ENCODE measurements around the gene ERICH6B. TPM values are rescaled to one million over a fixed set of nuclear protein-coding genes. Genes with fewer than 3 reads are reported as not detected.

ERICH6B gene
- total and polyA plus RNA-seq, 4 donors = not detected

- no peak overlapping the region for H3K9ac ChIP-seq (ENCODE audit: insufficient read depth in 1 of 2, low read length in 2 of 2)
- no peak overlapping the region for H3K4me3 ChIP-seq
- peaks cover 0 to 3% (median 0%) of the 10 kb centered on the region in 3 donors for H3K27me3 ChIP-seq (ENCODE audit: control insufficient read depth in 3 of 3, insufficient read depth in 3 of 3, low read length in 2 of 3)
- ATAC-seq (ENCODE audit: insufficient read depth, low FRiP score) (no peak), DNase-seq (no peak)
- no peaks in the 10 kb centered on the region for H3K4me1 ChIP-seq (ENCODE audit: control insufficient read depth in 5 of 5, insufficient read depth in 5 of 5, low read length in 5 of 5)
- no peak for TF ChIP-seq CTCF (IDR thresholded peaks at IDR 0.05; ENCODE audit: control extremely low read depth, extremely low read depth)
- H3K27ac ChIP-seq (ENCODE audit: low read depth in 1 of 2, low read length in 1 of 2) = no peak overlapping the region
- 57 to 88% methylated on average over 2 of the region's 2 CpGs for WGBS, 2 donors
- peaks cover 0 to 4% (median 0%) of the 10 kb centered on the region in 4 donors for H3K9me3 ChIP-seq (ENCODE audit: control insufficient read depth in 4 of 4, insufficient read depth in 3 of 4, low read length in 3 of 4)
- H3K36me3 ChIP-seq (ENCODE audit: control insufficient read depth in 4 of 4, insufficient read depth in 4 of 4, low read length in 4 of 4) = no peaks in the 10 kb centered on the region
These were observed 21.3 kb downstream of the ERICH6B start for GRCh38 chr13:45594227-45594626.

- Histone ChIP-seq H3K9me3 (ENCODE audit: control insufficient read depth in 4 of 4, insufficient read depth in 3 of 4, low read length in 3 of 4) (no peaks in the 10 kb centered on the region), H3K36me3 (ENCODE audit: control insufficient read depth in 4 of 4, insufficient read depth in 4 of 4, low read length in 4 of 4) (no peaks in the 10 kb centered on the region), H3K27me3 (ENCODE audit: control insufficient read depth in 3 of 3, insufficient read depth in 3 of 3, low read length in 2 of 3) (peaks cover 0 to 3% (median 0%) of the 10 kb centered on the region in 3 donors), H3K9ac (ENCODE audit: insufficient read depth in 1 of 2, low read length in 2 of 2) (no peak overlapping the region), H3K4me1 (ENCODE audit: control insufficient read depth in 5 of 5, insufficient read depth in 5 of 5, low read length in 5 of 5) (no peaks in the 10 kb centered on the region), H3K27ac (ENCODE audit: low read depth in 1 of 2, low read length in 1 of 2) (no peak overlapping the region), H3K4me3 (no peak overlapping the region)
- ATAC-seq (ENCODE audit: insufficient read depth, low FRiP score) = no peak
- TF ChIP-seq CTCF (IDR thresholded peaks at IDR 0.05; ENCODE audit: control extremely low read depth, extremely low read depth) = no peak
- 92 to 93% methylated on average over 2 of the region's 2 CpGs for WGBS, 2 donors
- no peak for DNase-seq
These were observed 22.8 kb downstream of the ERICH6B start for GRCh38 chr13:45592758-45593157.

- H3K4me1 ChIP-seq (ENCODE audit: control insufficient read depth in 5 of 5, insufficient read depth in 5 of 5, low read length in 5 of 5) = no peaks in the 10 kb centered on the region
- H3K9ac ChIP-seq (ENCODE audit: insufficient read depth in 1 of 2, low read length in 2 of 2) = no peak overlapping the region
- H3K4me3 ChIP-seq = no peak overlapping the region
- TF ChIP-seq CTCF (IDR thresholded peaks at IDR 0.05; ENCODE audit: control extremely low read depth, extremely low read depth) = no peak
- 83 to 88% methylated on average over 4 of the region's 4 CpGs for WGBS, 2 donors
- no peak overlapping the region for H3K27ac ChIP-seq (ENCODE audit: low read depth in 1 of 2, low read length in 1 of 2)
- no peak for ATAC-seq (ENCODE audit: insufficient read depth, low FRiP score)
- no peaks in the 10 kb centered on the region for H3K27me3 ChIP-seq (ENCODE audit: control insufficient read depth in 3 of 3, insufficient read depth in 3 of 3, low read length in 2 of 3)
- H3K9me3 ChIP-seq (ENCODE audit: control insufficient read depth in 4 of 4, insufficient read depth in 3 of 4, low read length in 3 of 4) = no peaks in the 10 kb centered on the region
- no peak for DNase-seq
- no peaks in the 10 kb centered on the region for H3K36me3 ChIP-seq (ENCODE audit: control insufficient read depth in 4 of 4, insufficient read depth in 4 of 4, low read length in 4 of 4)
These were observed 25.5 kb downstream of the ERICH6B start for GRCh38 chr13:45590066-45590465.

- ATAC-seq (ENCODE audit: insufficient read depth, low FRiP score) (no peak), DNase-seq (no peak)
- H3K4me1 ChIP-seq (ENCODE audit: control insufficient read depth in 5 of 5, insufficient read depth in 5 of 5, low read length in 5 of 5) = no peaks in the 10 kb centered on the region
- TF ChIP-seq CTCF (IDR thresholded peaks at IDR 0.05; ENCODE audit: control extremely low read depth, extremely low read depth) = no peak
- no peak overlapping the region for H3K9ac ChIP-seq (ENCODE audit: insufficient read depth in 1 of 2, low read length in 2 of 2)
- WGBS, 2 donors = 78 to 85% methylated on average over 1 of the region's 1 CpG
- H3K36me3 ChIP-seq (ENCODE audit: control insufficient read depth in 4 of 4, insufficient read depth in 4 of 4, low read length in 4 of 4) = no peaks in the 10 kb centered on the region
- no peak overlapping the region for H3K27ac ChIP-seq (ENCODE audit: low read depth in 1 of 2, low read length in 1 of 2)
- no peaks in the 10 kb centered on the region for H3K9me3 ChIP-seq (ENCODE audit: control insufficient read depth in 4 of 4, insufficient read depth in 3 of 4, low read length in 3 of 4)
- H3K27me3 ChIP-seq (ENCODE audit: control insufficient read depth in 3 of 3, insufficient read depth in 3 of 3, low read length in 2 of 3) = no peaks in the 10 kb centered on the region
- H3K4me3 ChIP-seq = no peak overlapping the region
These were observed 27.6 kb downstream of the ERICH6B start for GRCh38 chr13:45587897-45588296.

Measured in lung (tissue), 12 donors.